Measurements from ENCODE around the gene GNG14. TPM values are rescaled to one million over a fixed set of nuclear protein-coding genes. Genes with fewer than 3 reads are reported as not detected.
A peak's percentile ranks its signal among the peaks of the same experiment; 100 is the strongest.

GNG14 gene
- total and polyA plus RNA-seq, 2 of the 13 experiments (the other 11 are each of a cell fraction or from before 2014, with no cell fraction given), result not detected

DNA sequence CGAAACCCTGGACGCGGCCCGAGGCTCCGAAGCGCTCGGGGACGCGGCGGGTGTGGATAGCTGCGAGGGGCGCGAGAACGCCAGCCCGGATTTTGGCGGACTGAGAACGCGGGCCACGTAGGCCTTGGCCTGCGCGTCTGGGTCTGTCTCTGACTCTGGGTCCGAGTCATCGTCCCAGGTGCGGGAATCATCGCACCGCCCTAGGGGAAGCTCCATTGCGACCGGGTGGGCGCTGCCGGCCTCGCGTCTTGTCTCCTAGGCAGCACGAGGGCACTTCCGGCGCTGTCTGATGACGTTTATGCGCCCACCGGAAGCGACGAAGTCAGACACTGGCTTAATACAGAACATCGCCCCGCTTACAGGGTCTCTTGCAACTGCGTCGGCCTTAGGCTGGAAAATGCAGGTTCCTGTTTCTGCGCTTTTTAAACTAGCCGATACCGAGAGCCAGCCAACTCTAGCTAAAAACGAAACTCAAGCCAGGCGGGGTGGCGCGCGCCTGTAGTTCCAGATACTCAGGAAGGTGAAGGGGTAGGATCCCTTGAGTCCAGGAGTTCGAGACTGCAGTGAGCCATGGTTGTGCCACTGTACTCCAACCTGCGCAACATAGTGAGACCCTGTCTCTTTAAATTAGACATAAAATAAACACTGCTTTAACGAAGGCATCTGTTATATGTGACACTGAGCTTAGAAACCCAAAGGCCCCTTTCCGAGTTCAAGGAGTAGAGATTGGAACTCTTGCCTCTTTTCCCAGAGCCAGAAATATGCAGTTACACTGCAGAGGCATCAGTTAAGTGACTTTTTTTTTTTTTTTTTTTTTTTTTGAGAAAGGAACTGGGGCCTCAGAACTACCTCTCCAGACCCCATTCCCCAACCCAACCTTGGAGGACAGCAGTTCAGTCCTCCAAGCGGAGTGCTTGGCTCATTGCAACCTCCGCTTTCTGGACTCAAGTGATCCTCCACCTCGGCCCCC lies 8.9 kb downstream of the GNG14 start, which contains the start of gene FBXW9 (continued):
- TF ChIP-seq, protein P1, sequence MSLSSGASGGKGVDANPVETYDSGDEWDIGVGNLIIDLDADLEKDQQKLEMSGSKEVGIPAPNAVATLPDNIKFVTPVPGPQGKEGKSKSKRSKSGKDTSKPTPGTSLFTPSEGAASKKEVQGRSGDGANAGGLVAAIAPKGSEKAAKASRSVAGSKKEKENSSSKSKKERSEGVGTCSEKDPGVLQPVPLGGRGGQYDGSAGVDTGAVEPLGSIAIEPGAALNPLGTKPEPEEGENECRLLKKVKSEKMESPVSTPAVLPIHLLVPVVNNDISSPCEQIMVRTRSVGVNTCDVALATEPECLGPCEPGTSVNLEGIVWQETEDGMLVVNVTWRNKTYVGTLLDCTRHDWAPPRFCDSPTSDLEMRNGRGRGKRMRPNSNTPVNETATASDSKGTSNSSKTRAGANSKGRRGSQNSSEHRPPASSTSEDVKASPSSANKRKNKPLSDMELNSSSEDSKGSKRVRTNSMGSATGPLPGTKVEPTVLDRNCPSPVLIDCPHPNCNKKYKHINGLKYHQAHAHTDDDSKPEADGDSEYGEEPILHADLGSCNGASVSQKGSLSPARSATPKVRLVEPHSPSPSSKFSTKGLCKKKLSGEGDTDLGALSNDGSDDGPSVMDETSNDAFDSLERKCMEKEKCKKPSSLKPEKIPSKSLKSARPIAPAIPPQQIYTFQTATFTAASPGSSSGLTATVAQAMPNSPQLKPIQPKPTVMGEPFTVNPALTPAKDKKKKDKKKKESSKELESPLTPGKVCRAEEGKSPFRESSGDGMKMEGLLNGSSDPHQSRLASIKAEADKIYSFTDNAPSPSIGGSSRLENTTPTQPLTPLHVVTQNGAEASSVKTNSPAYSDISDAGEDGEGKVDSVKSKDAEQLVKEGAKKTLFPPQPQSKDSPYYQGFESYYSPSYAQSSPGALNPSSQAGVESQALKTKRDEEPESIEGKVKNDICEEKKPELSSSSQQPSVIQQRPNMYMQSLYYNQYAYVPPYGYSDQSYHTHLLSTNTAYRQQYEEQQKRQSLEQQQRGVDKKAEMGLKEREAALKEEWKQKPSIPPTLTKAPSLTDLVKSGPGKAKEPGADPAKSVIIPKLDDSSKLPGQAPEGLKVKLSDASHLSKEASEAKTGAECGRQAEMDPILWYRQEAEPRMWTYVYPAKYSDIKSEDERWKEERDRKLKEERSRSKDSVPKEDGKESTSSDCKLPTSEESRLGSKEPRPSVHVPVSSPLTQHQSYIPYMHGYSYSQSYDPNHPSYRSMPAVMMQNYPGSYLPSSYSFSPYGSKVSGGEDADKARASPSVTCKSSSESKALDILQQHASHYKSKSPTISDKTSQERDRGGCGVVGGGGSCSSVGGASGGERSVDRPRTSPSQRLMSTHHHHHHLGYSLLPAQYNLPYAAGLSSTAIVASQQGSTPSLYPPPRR (CRISPR knock-in tag; IDR thresholded peaks at IDR 0.05; ENCODE audit: borderline replicate concordance), result no peak
- TF ChIP-seq MZF1 (CRISPR knock-in tag; IDR thresholded peaks at IDR 0.05; ENCODE audit: borderline replicate concordance) (no peak), KDM4B (CRISPR knock-in tag; IDR thresholded peaks at IDR 0.05) (no peak; the same call in 1 of the 2 replicates), ZKSCAN1 (IDR thresholded peaks at IDR 0.05; ENCODE audit: low read length) (no peak), ZNF614 (CRISPR knock-in tag; IDR thresholded peaks at IDR 0.05; ENCODE audit: borderline replicate concordance) (0 out of 2 replicates have a peak, but pooled peaks have one; percentile 54), ZNF124 (CRISPR knock-in tag; IDR thresholded peaks at IDR 0.05) (0 out of 2 replicates have a peak, but pooled peaks have one; percentile 25), JUND (CRISPR knock-in tag; IDR thresholded peaks at IDR 0.05) (no peak), ZNF749 (CRISPR knock-in tag; IDR thresholded peaks at IDR 0.05; ENCODE audit: borderline replicate concordance) (no peak), BCL6 (CRISPR knock-in tag; IDR thresholded peaks at IDR 0.05) (peak; percentile 46; the same call in 1 of the 2 replicates), THAP11 (CRISPR knock-in tag; IDR thresholded peaks at IDR 0.05) (peak; percentile 95), RAD21 (CRISPR knock-in tag; IDR thresholded peaks at IDR 0.05) (peak; percentile 52; the same call in 1 of the 2 replicates), ZNF790 (CRISPR knock-in tag; IDR thresholded peaks at IDR 0.05; ENCODE audit: borderline replicate concordance) (no peak), CREM (IDR thresholded peaks at IDR 0.05) (peak; percentile 99), CREM (CRISPR knock-in tag; IDR thresholded peaks at IDR 0.05) (peak; percentile 92), HMG20B (CRISPR knock-in tag; conservative IDR thresholded peaks at IDR 0.05) (no peak), KDM5B (CRISPR knock-in tag; IDR thresholded peaks at IDR 0.05; ENCODE audit: borderline replicate concordance) (peak; percentile 62; the same call in 1 of the 2 replicates), PAF1 (CRISPR knock-in tag; IDR thresholded peaks at IDR 0.05) (no peak), NFIC (IDR thresholded peaks at IDR 0.05; ENCODE audit: low read length) (no peak; the same call in 1 of the 2 replicates), POLR2AphosphoS5 (IDR thresholded peaks at IDR 0.05; ENCODE audit: low read depth, low read length) (peak; percentile 92)
- TF ChIP-seq, protein P2, sequence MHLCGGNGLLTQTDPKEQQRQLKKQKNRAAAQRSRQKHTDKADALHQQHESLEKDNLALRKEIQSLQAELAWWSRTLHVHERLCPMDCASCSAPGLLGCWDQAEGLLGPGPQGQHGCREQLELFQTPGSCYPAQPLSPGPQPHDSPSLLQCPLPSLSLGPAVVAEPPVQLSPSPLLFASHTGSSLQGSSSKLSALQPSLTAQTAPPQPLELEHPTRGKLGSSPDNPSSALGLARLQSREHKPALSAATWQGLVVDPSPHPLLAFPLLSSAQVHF (CRISPR knock-in tag; IDR thresholded peaks at IDR 0.05), result no peak
- TF ChIP-seq, protein P3, sequence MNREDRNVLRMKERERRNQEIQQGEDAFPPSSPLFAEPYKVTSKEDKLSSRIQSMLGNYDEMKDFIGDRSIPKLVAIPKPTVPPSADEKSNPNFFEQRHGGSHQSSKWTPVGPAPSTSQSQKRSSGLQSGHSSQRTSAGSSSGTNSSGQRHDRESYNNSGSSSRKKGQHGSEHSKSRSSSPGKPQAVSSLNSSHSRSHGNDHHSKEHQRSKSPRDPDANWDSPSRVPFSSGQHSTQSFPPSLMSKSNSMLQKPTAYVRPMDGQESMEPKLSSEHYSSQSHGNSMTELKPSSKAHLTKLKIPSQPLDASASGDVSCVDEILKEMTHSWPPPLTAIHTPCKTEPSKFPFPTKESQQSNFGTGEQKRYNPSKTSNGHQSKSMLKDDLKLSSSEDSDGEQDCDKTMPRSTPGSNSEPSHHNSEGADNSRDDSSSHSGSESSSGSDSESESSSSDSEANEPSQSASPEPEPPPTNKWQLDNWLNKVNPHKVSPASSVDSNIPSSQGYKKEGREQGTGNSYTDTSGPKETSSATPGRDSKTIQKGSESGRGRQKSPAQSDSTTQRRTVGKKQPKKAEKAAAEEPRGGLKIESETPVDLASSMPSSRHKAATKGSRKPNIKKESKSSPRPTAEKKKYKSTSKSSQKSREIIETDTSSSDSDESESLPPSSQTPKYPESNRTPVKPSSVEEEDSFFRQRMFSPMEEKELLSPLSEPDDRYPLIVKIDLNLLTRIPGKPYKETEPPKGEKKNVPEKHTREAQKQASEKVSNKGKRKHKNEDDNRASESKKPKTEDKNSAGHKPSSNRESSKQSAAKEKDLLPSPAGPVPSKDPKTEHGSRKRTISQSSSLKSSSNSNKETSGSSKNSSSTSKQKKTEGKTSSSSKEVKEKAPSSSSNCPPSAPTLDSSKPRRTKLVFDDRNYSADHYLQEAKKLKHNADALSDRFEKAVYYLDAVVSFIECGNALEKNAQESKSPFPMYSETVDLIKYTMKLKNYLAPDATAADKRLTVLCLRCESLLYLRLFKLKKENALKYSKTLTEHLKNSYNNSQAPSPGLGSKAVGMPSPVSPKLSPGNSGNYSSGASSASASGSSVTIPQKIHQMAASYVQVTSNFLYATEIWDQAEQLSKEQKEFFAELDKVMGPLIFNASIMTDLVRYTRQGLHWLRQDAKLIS (CRISPR knock-in tag; IDR thresholded peaks at IDR 0.05), result no peak
